IMR-90 (cell line): ENCODE results near the gene GRID1. TPM values are rescaled to one million over a fixed set of nuclear protein-coding genes. Genes with fewer than 3 reads are reported as not detected.

Experiments
- ATAC-seq: fragments of 200-7000 bp; cut with Tn5 transposase; 2 replicates; pipeline ENCODE4 v1.9.1; 2020; ENCODE audit warnings: low read depth, mild to moderate bottlenecking, moderate library complexity
- BruUV-seq: library from RNA; stranded (reverse); fragments of 400-500 nt; replicated peaks from 2 replicates; lab custom pipeline; 2021; lab: Mats Ljungman, UMichigan
- CTCF ChIA-PET: fragments of 300-600 bp; formaldehyde crosslinking; extraction: SDS; loops from one replicate; lab custom pipeline; 2021; ENCODE audit warnings: antibody characterized with exemption; lab: Yijun Ruan, JAX
- POLR2A ChIA-PET: fragments of 300-600 bp; sonication (Branson Sonifier 250); formaldehyde crosslinking; loops from one replicate; lab custom pipeline; 2022; ENCODE audit warnings: antibody characterized with exemption; ENCODE audit not compliant: unreplicated experiment; lab: Charles Lee
- DNase-seq: peaks from one replicate; pipeline ENCODE4 v3.0.0; 2013
- H2AFZ ChIP-seq: replicated peaks from 2 replicates; pipeline ENCODE3; 2013; ENCODE audit warnings: low read length, mild to moderate bottlenecking; ENCODE audit not compliant: poor library complexity
- H2AK5ac ChIP-seq: 2 replicates; pipeline ENCODE4 v1.6.1; 2013; ENCODE audit warnings: low read depth, low read length, inconsistent platforms
- H2AK9ac ChIP-seq: replicated peaks from 2 replicates; pipeline ENCODE3; 2013; ENCODE audit warnings: mild to moderate bottlenecking, low read depth, low read length, moderate library complexity; ENCODE audit not compliant: poor library complexity
- H2BK120ac ChIP-seq: 2 replicates; pipeline ENCODE4 v1.6.1; 2013; ENCODE audit warnings: low read depth, low read length, inconsistent platforms
- H2BK15ac ChIP-seq: 3 replicates; pipeline ENCODE4 v1.6.1; 2013; ENCODE audit warnings: low read depth, low read length, inconsistent platforms
- H2BK20ac ChIP-seq: 2 replicates; pipeline ENCODE4 v1.6.1; 2013; ENCODE audit warnings: low read depth, mild to moderate bottlenecking, inconsistent platforms, low read length, moderate library complexity
- H2BK5ac ChIP-seq: 2 replicates; pipeline ENCODE4 v1.6.1; 2013; ENCODE audit warnings: mild to moderate bottlenecking, low read depth, low read length, inconsistent platforms; ENCODE audit not compliant: poor library complexity, severe bottlenecking
- H3K14ac ChIP-seq: replicated peaks from 2 replicates; pipeline ENCODE4 v1.6.1; 2013; ENCODE audit warnings: low read depth, low read length, inconsistent platforms
- H3K18ac ChIP-seq: 2 replicates; pipeline ENCODE4 v1.6.1; 2013; ENCODE audit warnings: low read depth, low read length, control low read depth
- H3K23ac ChIP-seq: 2 replicates; pipeline ENCODE4 v1.6.1; 2013; ENCODE audit warnings: low read depth, low read length, inconsistent platforms
- H3K27ac ChIP-seq: 2 replicates; pipeline ENCODE4 v1.5.1; 2013; ENCODE audit warnings: mild to moderate bottlenecking, control low read depth, low read length; ENCODE audit not compliant: insufficient read depth
- H3K27me3 ChIP-seq: 2 replicates; pipeline ENCODE4 v1.6.1; 2013; ENCODE audit warnings: low read length; ENCODE audit not compliant: control insufficient read depth, insufficient read depth
- H3K36me3 ChIP-seq: 2 replicates; pipeline ENCODE4 v1.6.1; 2013; ENCODE audit warnings: low read length, mixed read lengths; ENCODE audit not compliant: control insufficient read depth, insufficient read depth
- H3K4ac ChIP-seq: 2 replicates; pipeline ENCODE4 v1.6.1; 2013; ENCODE audit warnings: low read depth, low read length, inconsistent platforms
- H3K4me1 ChIP-seq: 2 replicates; pipeline ENCODE4 v1.6.1; 2013; ENCODE audit warnings: low read length, mixed read lengths; ENCODE audit not compliant: control insufficient read depth, insufficient read depth
- H3K4me2 ChIP-seq: 2 replicates; pipeline ENCODE4 v1.6.1; 2013; ENCODE audit warnings: low read depth, mild to moderate bottlenecking, control low read depth, low read length, moderate library complexity
- H3K4me3 ChIP-seq: 2 replicates; pipeline ENCODE4 v1.5.1; 2013; ENCODE audit warnings: low read depth, mild to moderate bottlenecking, control low read depth, low read length, moderate library complexity; ENCODE audit not compliant: insufficient read depth
- H3K56ac ChIP-seq: 2 replicates; pipeline ENCODE4 v1.6.1; 2013; ENCODE audit warnings: low read length, inconsistent platforms; ENCODE audit not compliant: insufficient read depth; ENCODE audit errors: extremely low read depth
- H3K79me1 ChIP-seq, 2 experiments: 2 replicates each; pipeline ENCODE4 v1.6.1; 2013; ENCODE audit warnings: low read length in 2 of 2, inconsistent platforms in 1 of 2, low read depth in 1 of 2
- H3K9ac ChIP-seq: 2 replicates; pipeline ENCODE4 v1.6.1; 2013; ENCODE audit warnings: low read depth, low read length, control low read depth
- H3K9me1 ChIP-seq: 2 replicates; pipeline ENCODE4 v1.6.1; 2013; ENCODE audit warnings: low read length, inconsistent platforms; ENCODE audit not compliant: insufficient read depth
- H3K9me3 ChIP-seq: 2 replicates; pipeline ENCODE4 v1.6.1; 2013; ENCODE audit warnings: low read length; ENCODE audit not compliant: control insufficient read depth, insufficient read depth
- H4K20me1 ChIP-seq: 2 replicates; pipeline ENCODE4 v1.6.1; 2013; ENCODE audit warnings: low read length, inconsistent platforms; ENCODE audit not compliant: insufficient read depth
- H4K5ac ChIP-seq: 2 replicates; pipeline ENCODE4 v1.6.1; 2013; ENCODE audit warnings: mild to moderate bottlenecking, low read depth, low read length, control low read depth
- H4K8ac ChIP-seq, 2 experiments: 2 replicates each; pipeline ENCODE4 v1.6.1; 2013; ENCODE audit warnings: low read depth in 2 of 2, low read length in 2 of 2, control low read depth in 1 of 2, inconsistent platforms in 1 of 2
- H4K91ac ChIP-seq: 2 replicates; pipeline ENCODE4 v1.6.1; 2013; ENCODE audit warnings: low read depth, low read length, inconsistent platforms; ENCODE audit not compliant: insufficient read depth
- MXI1 ChIP-seq: IDR thresholded peaks from 2 replicates; pipeline ENCODE4 v1.6.1; 2012; ENCODE audit warnings: low read depth, mild to moderate bottlenecking, low read length, moderate library complexity, borderline replicate concordance
- WGBS, 2 experiments: methylation state at CpG; one replicate each; pipeline versions ENCODE4 v1.1.5 to v1.1.7; 2013; ENCODE audit warnings: missing lambda C conversion rate in 2 of 2; ENCODE audit not compliant: insufficient read length in 1 of 2; ENCODE audit errors: extremely low coverage in 2 of 2; 5-methylcytosine and 5-hydroxymethylcytosine counted together
- dilution Hi-C: fragments of 300-500 bp; cut with HindIII; formaldehyde crosslinking; loops from one replicate; pipeline ENCODE4 v1.14.3; 2018; ENCODE audit warnings: low sequenced_read_pairs; ENCODE audit not compliant: unreplicated experiment
- in situ Hi-C: fragments of 300-500 bp; cut with MboI; formaldehyde crosslinking; loops from 3 replicates; pipeline ENCODE4 v1.14.3; 2019; ENCODE audit warnings: low sequenced_read_pairs, inconsistent platforms, mixed read lengths
- intact Hi-C: fragments of 100-400 bp; cut with micrococcal nuclease; formaldehyde crosslinking; loops from 2 replicates; pipeline ENCODE4 v1.10.0; 2022
- polyA plus RNA-seq, 3 experiments: library from polyadenylated mRNA; depleted of rRNA; stranded (reverse); fragments of >200 nt; gene quantifications; 2 replicates each; pipeline ENCODE4 v1.2.3, GENCODE V29; 2012; ENCODE audit warnings: low replicate concordance in 1 of 3
- total RNA-seq: library from RNA; depleted of rRNA; stranded (reverse); fragments of >200 nt; gene quantifications from 2 replicates; pipeline ENCODE4 v1.2.3, GENCODE V29; 2012

The GRID1 gene
- total and polyA plus RNA-seq, 2 of the 4 experiments (the other 2 are of a cell fraction), result not detected

DNA sequence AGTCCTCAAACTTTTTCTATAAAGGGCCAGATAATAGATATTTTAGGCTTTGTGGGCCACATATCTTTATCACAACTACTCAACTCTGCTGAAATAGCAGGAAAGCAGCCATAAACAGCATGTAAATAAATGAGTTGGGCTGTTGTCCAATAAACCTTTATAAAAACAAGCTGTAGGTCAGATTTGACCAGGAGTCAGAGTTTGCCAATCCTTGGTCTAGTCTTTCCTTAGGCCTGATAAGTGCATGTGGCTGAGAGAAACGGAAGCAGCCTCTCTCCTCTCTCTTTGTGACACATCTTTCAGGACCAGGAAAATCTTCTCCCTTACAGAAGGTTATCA, 724.5 kb downstream of the GRID1 start:
- no peaks in the 10 kb centered on the region for H3K27me3 ChIP-seq
- peaks cover 10% of the 10 kb centered on the region for H3K9me3 ChIP-seq
- no peak overlapping the region for H2AK9ac ChIP-seq
- no peak overlapping the region for H3K18ac ChIP-seq
- dilution Hi-C loops, result no loop called here
- no peaks in the 10 kb centered on the region for H3K36me3 ChIP-seq
- no peak overlapping the region for H2AFZ ChIP-seq
- H4K20me1 ChIP-seq, result no peaks in the 10 kb centered on the region
- no peak overlapping the region for H2BK20ac ChIP-seq
- DNase-seq (no peak), ATAC-seq (no peak)
- H3K9me1 ChIP-seq, result no peaks in the 10 kb centered on the region
- no peak for TF ChIP-seq MXI1
- BruUV-seq, result no TSS peak
- H4K5ac ChIP-seq, result no peak overlapping the region
- H2BK15ac ChIP-seq, result no peak overlapping the region
- no peak overlapping the region for H4K91ac ChIP-seq
- H2AK5ac ChIP-seq, result no peak overlapping the region
- in situ Hi-C loops, result no loop called here
- no peak overlapping the region for H3K23ac ChIP-seq
- H3K4me2 ChIP-seq, result no peak overlapping the region
- H3K27ac ChIP-seq, result no peak overlapping the region
- WGBS, 2 experiments, result no CpG with 5 or more reads among the region's 1 CpG
- no peak overlapping the region for H3K9ac ChIP-seq
- H2BK120ac ChIP-seq, result no peak overlapping the region
- H3K14ac ChIP-seq, result no peak overlapping the region
- ChIA-PET POLR2A (no interaction called here), CTCF (no interaction called here)
- intact Hi-C loops, result no loop called here
- H4K8ac ChIP-seq, result no peak overlapping the region
- no peaks in the 10 kb centered on the region for H3K4me1 ChIP-seq
- H3K4me3 ChIP-seq, result no peak overlapping the region
- H3K56ac ChIP-seq, result no peak overlapping the region
- H2BK5ac ChIP-seq, result no peak overlapping the region
- H3K79me1 ChIP-seq, result no peaks in the 10 kb centered on the region
- no peak overlapping the region for H3K4ac ChIP-seq
